NCI-H82 (cell line): Measurements from ENCODE around the gene VWA1.
"Not testable (repeated sequence)": the region's sequence is repeated elsewhere in the genome, so short reads cannot be mapped to it uniquely, and the experiment has no call there.

ENCODE experiments used
- DNase-seq: peaks from one replicate; lab custom pipeline; 2025; lab: John Stamatoyannopoulos, UW

The VWA1 gene

GRCh38 chr1:1435106-1435903, at the start of gene VWA1:
Gene VWA1, plus strand, starts transcription at chr1:1435690. Its CDS starts 59 bp downstream, at chr1:1435749.
- DNase-seq: peak; percentile 88

GRCh38 chr1:1385931-1386330, 49.6 kb upstream of the VWA1 start:
- DNase-seq: no peak

- no peak for DNase-seq
Observed at GRCh38 chr1:1387098-1388077, 48.1 kb upstream of the VWA1 start.

- no peak for DNase-seq
Observed at GRCh38 chr1:1388078-1388472, 47.4 kb upstream of the VWA1 start.

DNA sequence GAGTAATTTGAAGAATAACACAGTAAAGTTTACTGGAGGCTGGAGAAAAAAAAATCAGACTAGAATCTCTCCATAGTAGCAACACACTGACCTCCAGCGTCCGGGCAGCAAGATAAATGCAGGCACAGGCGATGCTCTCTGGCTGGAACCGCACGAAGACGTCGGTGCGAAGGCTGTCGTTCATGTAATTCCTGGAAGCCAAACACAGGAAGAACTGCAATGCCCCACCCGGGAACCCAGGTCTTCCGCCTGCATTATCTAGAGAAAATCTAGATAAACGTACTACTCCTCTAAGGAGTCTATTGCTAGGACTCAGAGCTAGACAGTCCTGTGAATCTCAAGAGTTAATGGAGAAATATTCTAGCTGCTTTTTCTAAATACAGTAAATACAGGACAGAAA, 44.8 kb upstream of the VWA1 start:
- DNase-seq: no peak

GRCh38 chr1:1391225-1391624, 44.3 kb upstream of the VWA1 start:
- DNase-seq: no peak

DNA sequence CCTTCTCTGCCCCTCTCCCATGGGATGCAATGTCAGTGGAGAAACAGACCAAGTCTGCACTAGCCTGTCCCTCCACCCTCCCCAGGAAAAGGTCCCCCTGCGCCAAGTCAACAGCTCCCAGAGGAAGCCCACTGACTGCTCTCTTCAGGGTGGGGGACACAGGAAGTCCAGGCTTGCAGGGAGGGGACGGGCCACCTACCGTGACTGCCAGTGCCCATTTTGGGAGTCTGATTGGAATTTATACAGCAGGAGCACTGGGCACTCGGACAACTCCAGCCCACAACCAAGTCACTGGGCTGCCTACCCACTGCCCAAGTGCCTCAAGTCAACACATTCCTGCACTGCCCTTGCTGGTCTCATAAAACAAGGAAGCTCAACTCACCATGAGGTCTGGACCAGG, 42.5 kb upstream of the VWA1 start:
- no peak for DNase-seq

DNA sequence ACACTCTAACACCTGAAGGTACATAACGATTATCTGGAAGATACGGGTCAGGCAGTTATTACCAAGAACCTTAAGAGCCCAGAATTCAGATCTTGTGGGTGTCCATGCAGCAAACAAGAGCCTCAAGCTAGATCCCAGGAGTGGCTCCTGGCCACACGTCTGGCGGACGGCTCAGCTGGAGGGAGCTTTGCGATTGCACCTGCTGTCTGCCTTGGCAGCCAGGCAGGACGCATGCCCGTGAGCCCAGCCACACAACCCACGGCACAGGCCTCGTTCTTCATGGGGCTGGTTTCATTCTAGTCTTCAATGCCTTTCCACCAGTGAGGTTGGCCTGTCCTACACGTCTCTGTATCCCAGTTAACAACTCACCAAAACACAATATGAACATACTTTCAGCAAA, 42.1 kb upstream of the VWA1 start:
- DNase-seq: no peak

DNA sequence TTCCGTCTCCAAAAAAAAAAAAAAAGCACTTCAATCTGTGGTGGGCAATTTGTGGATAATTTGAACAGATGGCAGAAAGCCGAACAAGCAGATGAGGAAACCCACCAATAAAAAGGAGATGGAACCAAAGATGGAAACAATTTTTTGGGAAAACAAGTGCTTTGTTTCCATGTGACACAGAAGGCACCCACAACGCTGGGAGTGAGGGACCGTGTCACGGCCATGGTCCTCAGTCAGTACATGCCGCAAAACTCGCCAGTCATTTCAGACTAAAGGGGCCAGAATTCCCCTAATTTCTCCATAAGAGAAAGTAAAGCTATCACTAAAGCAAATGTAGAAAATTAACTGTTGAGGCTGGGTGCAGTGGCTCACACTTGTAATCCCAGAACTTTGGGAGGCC, 41.4 kb upstream of the VWA1 start:
- no peak for DNase-seq

DNA sequence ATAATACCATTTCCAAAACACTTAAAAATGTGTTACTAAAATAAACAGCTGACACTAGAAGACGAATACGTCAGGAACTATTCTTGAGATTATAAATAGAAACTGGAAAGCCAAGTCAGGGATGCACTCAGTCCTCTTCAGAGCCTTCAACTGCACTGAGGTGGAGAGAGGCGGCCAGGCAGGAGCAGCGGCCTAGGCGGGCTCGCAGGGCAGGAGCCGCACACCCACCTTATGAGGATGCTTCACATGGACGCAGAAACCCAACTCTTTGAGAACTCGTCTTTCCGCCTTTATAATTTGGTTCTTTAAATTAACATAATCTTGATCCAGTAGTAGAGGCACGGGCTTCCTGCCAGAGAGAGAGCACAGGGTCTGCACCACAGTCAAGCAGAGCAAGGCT, 40.3 kb upstream of the VWA1 start:
- no peak for DNase-seq

DNA sequence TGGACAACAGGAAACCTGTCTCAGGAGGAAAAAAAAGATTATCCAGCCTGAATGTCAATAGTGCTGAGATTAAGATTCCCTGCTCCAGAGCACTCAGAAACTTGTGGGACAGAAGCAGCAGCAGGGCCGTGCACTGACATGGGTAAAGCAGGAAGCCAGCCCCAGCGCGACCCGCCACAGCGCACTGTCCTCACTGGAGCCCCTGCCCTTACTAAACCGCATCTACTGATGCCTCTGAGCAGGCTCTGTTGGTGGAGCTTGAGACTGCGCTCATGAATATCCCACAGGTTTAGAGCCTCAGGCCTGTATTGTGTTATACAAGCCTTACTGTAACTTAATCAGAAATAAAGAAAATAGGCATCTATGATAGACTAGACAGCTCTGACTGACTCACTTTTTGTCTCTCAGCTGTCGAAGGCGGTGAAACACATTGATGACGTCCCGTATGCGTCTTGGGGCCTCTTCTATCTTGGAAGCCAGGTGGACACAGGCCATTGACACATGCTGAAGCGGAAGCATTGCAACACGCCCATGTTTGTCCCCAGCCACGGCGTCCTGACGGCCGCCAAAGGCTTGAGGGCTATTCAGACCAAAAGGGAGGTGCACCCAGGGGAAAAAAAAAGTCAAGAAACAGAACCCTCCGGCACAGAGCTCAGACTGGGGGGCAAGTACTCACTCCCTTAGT, 37.5 kb upstream of the VWA1 start:
- peak; percentile 45 for DNase-seq

DNA sequence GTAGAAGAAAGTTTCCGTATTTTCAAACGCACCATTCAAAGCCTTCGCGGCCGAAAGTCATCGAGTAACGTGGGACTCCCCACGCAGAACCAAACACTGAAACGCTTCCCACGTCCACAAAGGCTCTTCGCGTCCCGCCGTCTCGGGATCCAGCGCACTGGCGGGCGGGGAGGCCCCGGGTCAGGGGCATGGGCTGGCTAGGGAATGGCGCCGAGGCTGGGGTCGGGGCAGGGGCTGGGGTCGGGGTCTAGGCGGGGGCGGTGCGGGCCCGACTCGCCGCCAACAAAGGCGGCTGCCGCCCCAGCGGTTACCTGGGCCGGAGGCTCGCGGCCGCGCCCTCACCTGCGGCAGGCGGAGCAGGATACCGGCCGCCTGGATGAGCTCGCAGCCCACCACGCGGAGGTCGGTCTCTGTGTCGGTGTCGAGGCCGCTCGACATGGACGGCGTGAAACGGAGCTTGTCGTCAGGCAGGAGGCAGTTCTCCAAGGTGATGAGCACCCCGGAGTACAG, 36.8 kb upstream of the VWA1 start:
- no peak for DNase-seq

- peak; percentile 99 for DNase-seq
Observed at GRCh38 chr1:1399187-1399871, 36.2 kb upstream of the VWA1 start, which contains the start of gene CCNL2. Gene CCNL2, minus strand, starts transcription at chr1:1399335. Its CDS starts 29 bp downstream, at chr1:1399306.

GRCh38 chr1:1399872-1400575, 35.5 kb upstream of the VWA1 start:
- DNase-seq: peak; percentile 75

- no peak for DNase-seq
Observed at GRCh38 chr1:1400576-1401456, 34.7 kb upstream of the VWA1 start.

GRCh38 chr1:1401457-1402010, 34.0 kb upstream of the VWA1 start:
- no peak for DNase-seq

DNA sequence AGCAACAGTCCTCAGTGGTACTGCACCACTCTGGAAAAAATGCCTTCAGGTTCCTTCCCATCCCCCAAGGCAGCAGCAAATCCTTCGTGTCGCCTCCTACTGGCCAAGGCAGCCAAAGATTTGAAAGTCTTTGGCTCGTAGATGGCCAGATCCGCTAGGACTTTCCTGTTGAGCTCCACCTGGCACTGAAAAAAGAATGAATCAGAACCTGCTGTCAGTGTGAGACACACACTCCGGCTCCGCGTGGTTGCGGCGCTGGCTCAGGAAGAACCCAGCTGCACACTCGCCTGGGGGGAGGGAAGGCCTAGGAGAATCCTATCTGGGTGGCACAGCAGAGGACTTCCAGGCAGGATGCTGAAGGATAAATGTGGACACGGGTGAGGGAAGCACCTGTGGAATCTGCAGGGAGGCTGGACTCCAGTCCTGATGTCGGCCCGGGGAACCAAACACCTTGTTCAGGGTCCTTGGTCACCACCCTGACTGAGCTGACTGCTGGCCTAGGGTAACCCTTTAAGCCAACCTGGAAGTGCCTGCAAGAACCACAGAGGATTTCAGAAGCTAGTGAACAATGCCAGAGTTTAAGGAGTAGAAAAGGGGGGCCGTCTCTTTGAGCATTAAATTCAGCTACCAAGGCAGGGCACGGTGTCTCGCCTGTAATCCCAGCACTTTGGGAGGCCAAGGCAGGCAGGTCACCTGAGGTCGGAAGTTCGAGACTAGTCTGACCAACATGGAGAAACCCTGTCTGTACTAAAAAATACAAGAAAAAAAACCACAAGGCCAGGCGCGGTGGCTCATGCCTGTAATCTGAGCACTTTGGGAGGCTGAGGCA, 33.2 kb upstream of the VWA1 start:
- peak; percentile 91 for DNase-seq

DNA sequence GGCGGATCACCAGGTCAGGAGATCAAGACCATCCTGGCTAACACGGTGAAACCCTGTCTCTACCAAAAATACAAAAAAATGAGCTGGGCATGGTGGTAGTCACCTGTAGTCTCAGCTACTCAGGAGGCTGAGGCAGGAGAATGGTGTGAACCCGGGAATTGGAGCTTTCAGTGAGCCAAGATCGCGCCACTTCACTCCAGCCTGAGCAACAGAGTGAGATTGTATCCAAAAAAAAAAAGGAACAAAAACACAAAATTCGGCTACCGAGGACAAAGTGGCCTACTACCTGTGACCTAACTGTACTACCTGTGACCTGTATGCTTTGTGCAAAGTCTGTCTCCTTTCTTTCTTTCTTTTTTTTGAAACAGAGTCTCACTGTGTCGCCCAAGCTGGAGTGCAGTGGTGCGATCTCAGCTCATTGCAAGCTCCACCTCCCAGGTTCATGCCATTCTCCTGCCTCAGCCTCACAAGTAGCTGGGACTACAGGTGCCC, 32.5 kb upstream of the VWA1 start:
- DNase-seq: not testable (repeated sequence)
